GM18873 (cell line): Measurements from ENCODE around the gene INO80D.
"Not testable (repeated sequence)": the region's sequence is repeated elsewhere in the genome, so short reads cannot be mapped to it uniquely, and the experiment has no call there.

Source experiments
- ATAC-seq: cut with Tn5 transposase; IDR thresholded peaks from one replicate; pipeline ENCODE4 v1.9.1; 2021; ENCODE audit warnings: mild to moderate bottlenecking, moderate library complexity, moderate number of reproducible peaks; ENCODE audit not compliant: unreplicated experiment, low FRiP score

Gene INO80D

DNA sequence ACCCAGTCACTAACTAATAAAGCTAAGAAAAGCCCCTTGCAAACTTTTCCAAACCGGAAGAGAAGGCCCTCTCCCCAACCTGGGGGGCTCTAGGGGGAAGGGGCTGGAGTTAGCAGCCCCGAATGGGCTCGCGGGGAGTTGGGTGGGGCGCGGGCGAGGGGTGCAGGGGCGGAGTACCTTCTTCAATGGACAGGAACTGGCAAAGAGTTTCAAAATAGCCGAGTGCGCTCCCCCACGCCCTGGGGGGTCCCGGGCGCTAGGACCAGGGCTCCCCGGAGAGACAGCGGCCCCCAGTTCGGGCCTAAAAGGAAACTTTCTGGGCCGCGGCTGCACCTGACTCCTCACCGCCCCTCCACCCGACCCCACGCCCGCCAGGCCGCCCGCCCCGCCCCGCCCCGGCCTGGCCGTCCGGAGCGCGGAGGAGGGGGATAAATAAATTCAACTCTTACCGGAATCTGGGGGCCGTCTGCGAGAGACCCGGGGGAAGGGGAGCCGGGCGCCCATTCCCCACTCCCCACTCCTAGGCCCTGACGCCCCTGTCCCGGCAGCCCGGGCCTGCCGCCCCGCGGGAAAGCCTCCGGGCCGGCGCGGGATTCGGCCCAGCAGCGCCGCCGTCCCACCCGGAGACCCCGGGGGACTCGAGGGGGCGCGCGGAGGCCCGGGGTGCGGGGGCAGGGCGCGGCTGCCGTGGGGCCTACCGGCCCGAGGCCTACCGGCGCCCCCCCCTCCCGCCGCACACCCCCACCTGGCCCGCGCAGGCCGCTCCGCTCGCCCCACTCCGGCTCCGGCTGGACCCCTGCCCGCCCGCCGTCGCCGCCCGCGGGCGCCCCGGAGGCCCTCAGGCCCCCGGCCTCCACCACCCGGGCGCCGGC is 868 bp downstream of the INO80D start:
- ATAC-seq: peak; percentile 14

DNA sequence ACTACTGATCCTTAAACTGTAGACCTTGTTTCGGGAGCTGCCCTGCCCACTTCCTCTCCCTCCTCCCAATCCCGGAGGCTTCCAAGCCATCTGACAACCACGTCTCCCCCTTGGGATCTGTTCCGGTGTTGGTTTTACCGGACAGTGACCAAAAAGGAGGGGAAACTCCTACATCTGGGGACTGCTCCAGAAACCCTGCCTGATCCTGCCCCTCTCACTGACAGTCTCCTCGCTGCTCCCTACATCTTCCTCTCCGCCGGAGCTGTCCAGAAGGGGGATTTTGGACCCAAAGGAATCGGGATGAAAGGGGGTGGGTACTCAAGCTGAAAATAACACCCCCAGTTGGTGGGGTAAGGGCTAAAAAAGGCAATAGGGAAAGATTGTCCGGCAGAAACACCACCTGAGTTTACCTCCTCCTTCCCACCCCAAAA is 1.5 kb downstream of the INO80D start:
- ATAC-seq: no peak

DNA sequence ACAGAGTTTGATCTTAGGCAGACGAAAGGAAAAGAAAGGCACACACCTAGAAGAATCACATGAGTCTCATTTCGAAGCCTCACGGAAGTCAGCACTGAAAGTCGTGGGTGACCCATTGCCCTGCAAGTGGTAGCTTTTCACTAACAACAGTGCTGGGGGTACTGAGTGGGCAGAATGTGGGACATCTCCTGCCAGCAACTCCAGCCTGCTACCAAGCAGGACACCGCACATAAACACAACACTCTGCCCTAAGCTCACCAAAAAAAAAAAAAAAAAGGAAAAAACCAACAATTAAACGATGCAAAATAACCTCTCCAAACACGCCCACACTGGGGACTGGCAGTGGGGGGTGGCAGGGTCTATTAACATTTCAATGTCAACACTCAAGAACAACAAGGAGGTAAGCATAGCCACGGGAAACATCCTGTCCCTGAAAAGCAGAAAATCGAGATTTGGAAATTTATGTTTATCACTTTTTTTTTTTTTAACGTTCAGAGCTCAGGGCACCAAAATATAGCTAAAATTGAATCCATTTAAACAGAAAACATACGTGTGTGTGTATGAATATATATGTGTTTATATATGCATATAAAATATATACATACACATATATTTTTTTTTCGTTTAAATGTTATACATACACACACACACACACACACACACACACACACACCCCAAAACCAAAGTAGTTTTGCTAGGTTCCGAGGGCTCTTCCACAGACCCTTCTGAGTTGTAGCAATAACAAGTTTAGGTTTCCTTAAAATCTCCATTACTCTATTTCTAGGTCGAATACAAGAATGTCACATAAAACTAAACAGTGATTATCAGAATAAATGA is 2.2 kb downstream of the INO80D start:
- ATAC-seq: peak; percentile 38

DNA sequence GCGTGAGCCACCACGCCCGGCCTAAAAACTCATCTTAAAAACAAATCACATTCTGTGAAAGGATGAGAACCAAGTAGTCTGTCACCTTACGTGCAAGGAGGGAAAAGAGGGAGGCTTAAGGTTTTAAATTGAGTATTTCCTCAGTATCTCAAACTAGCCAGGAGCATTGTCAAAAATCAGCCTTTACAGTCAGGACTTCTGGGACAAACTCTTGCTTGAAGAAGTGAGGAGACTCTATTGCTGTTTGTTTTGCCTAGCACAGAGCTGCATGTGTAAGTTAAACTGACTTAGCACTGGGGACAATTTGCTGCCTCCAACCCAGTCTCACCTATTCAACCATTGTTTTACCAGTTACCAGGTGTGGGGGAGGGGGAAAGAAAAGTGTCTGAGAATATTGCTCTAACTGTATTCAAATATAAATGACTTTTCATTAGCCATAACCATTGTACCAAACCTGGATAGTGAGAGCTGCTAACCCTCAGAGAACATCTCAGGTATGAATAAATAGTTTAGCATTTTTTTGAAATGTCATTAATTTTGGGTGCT is 3.6 kb downstream of the INO80D start:
- no peak for ATAC-seq

DNA sequence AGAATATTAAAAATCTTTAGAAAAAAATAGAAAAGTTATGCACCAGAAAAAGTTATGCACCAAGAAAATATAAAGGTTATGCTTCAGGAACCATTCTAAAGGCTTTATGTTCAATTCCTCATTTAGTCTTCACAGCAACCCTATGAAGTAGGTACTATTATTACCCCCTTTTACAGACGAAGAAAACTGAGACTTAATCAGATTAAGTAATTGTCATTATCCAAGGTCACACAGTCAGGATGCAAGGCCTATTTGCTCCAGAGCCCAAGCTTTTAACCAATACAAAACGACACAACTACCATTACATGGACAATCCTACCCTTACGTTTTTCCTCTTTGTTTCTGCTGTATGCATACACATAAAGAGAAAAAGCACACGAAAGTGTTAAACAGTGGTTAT is 5.0 kb downstream of the INO80D start:
- no peak for ATAC-seq

DNA sequence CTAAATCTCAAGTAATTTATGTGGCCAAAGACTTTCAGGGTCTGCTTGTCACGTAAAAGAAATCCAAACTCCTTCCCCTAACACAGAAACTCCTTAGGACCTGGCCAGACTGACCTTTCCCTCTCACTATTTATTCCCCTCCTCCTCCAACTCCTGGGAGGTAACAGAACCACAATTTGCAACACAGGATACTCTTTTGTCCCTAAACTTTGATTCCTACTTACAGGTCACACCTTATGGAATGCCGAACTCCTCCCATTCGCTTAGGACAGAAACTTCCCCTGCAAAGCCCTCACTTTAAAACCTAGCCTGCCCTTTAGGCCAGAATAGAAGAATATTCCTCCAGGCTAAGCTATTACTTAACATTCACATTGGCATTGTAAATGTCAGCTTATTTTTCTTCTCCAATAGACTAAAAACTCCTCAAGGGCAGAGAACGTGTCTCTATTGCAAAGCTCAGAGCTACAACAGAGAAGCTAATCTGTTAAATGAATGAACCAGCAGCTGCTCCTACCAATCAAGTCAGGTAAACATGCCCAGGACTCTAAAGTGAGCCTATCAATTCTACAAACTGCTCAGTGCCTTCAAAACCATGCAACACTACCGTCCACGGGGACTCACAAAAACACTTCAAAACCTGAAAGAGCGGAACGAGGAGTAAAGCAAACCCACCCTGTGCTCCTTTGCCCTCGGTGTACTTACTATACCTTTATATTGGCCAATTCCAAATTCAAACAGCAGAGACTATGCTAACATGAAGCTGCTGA is 6.1 kb downstream of the INO80D start:
- no peak for ATAC-seq

DNA sequence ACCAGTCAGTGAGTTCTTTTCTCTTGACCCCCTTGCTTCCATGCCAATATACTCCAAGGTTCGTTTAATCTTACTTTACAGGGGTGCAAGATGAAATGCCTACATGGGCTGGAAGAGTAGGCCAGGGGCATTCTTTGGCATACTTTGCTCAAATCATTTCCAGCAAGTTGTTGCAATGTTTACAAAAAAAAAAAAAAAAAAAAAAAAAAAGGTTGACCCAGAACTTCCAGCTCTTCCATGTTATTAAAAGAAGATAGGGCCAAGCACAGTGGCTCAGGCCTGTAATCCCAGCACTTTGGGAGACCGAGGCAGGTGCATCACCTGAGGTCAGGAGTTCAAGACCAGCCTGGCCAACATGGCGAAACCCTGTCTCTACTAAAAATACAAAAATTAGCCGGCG is 8.1 kb downstream of the INO80D start:
- not testable (repeated sequence) for ATAC-seq

DNA sequence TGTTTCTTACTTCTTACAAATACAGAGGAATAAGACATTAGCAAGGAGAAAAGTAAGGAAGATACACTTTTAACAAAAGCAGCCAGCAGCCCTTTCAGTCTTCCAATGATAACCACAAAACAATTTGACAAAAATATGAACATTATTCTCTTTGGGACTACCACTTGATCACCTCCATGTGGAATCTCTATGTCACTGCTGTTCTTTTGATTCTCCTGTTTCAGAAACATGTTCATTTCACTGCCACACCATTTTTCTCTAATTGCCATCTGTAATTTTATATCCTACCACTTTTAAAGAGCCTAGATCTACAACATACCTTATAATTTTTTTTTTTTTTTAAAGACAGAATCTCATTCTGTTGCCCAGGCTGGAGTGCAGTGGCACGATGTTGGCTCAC is 10.9 kb downstream of the INO80D start:
- ATAC-seq: no peak

DNA sequence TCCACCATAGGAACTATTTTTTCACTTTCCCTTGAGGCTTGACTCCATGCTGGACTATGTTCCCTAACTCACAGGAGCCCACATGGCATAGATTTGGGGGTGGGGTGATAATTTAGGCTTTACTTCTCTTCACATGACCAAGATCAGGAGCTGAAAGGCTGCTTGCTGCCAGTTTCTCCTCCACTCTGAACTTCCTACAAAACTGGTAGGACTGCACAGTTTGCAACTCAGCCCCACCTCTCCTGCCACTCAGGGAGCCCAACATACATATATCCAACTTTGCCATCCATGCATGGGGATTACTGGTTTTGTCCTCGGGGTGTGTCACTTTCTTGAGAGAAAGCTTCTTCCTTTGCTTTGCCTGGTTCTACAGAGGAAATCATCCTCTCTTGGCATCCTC is 14.2 kb downstream of the INO80D start:
- ATAC-seq: no peak

DNA sequence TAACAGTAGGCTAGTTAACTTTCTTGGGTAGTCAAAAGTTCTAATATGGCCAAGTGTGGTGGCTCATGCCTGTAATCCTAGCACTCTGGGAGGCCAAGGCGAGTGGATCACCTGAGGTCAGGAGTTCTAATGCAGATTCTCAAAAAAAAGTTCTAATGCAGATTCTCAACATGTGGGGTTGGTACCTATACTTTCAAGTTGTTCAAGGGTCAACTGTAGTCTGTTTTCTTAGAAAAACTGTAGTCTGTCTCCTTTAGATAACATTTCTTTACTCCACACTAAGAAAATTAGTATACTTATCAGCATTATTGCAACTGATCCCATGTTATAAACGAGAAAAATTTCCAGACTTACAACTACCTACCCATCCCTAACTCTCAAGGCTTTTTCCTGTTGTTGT is 16.6 kb downstream of the INO80D start:
- no peak for ATAC-seq

DNA sequence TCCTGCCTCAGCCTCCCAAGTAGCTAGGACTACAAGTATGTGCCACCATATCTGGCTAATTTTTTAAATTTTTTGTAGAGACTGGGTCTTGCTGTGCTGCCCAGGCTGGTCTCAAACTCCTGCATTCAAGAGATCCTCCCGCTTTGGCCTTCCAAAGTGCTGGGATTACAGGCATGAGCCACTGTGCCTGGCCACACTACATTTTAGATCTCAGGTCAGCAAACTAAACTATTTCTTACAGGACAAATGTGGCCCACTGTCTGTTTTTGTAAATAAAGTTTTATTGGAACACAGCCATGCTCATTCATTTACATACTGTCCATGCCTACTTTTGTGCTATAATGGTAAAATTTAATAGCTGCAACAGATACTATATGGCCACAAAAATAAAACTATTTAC is 17.8 kb downstream of the INO80D start:
- ATAC-seq: no peak

DNA sequence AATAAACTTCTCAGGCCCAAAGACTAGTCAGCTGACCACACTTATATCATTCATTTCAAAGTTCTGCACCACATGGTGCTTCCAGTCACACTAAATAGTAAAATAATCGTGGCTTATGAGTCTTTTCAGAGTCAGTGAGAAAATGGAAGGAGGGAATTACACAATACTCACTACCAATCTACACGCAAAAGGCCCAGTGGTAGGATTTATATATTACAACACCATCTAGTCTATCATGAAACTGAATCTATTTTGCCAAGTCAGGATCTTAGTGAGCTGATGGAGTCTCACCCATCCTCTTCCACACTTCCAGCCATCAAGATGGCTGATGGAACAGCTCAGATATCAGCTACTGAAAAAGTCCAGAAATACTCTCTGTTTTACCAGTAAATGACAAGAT is 21.9 kb downstream of the INO80D start:
- ATAC-seq: no peak

DNA sequence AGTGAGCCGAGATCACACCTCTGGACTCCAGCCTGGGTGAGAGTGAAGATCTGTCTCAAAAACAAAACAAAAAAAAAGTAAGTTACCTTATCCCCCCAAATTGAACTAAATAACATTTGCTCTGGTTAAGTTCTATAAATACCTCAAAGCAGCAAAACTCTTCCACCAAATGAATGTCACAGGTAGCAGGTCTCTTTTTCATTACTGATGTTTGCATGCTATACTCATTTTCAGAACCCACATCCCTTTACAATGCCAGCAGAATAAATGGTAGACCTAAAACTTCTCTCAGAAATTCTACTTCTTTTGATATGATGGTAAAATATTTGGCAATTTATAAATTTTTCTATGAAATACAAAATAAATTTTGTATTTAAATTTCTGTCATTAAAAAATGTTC is 22.3 kb downstream of the INO80D start:
- ATAC-seq: no peak

DNA sequence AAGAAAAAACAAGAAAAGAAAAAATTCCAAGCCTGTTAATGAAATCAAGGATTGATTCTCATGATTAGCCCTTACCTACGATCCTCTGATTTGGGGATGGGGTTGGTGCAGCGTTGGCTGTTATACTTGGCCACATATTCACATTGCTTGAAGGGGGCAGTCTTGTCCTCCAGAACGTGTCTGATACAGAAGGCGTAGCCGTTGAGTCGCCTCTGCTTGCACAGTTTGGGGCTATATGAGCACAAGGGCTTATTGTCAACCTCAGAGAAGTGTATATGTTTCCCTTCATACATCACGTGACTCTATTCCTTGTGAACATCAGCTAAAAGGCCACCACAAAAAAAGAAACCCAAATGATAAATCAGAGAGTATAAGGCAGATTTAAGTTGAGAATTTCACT is 23.2 kb downstream of the INO80D start:
- ATAC-seq: no peak

DNA sequence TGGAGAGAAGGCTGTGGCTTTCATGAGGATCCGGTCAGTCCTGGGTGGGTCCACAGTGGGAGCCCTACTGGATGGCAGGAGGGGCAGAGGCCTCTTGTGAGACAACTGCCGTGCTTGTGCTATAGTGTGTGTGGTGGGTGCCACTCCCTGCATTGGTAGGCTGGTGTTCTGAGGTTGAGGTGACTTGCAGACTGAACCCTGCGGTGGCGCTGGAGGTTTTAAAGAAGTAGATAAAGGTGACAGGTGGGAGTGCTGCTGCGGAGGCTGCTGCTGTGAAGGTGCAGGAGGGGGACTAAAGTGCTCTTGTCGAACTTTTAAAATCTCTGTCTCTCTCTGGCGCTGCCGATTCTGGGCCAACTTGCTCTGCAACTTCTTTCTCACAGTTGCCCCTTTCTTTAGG is 29.7 kb downstream of the INO80D start:
- ATAC-seq: no peak

DNA sequence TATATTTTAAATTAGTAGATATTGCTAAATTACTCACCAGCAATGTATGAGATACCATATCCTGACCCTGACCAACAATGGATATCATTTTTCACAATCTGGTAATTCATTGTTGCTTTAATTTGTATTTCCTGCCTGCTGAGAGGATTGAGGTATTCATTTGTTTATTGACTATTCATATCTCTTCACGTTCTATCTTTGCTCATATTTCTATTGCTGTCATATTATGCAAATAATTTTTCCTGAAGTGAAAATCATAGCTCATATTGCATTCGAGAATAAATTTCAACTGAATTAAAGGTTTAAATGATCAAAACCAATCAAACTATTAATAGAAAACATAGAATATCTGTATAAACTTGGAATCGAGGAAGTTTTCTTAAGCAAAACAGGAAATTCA is 31.0 kb downstream of the INO80D start:
- ATAC-seq: no peak

DNA sequence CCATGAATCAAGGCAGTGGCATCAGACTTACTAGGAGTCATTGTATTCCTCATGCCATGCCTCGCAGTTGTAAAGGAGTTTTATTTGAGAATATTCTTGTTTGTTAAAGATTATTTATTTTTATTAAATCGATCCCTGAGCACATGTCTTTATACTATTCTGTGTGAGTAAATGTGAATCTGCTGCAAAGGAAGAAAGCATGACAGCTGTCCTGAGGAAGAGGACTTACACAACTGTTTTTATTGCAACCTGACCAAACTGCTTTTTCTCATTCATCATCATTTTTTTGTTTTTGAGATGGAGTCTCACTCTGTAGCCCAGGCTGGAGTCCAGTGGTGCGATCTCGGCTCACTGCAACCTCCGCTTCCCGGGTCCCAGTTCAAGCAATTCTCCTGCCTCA is 34.1 kb downstream of the INO80D start:
- no peak for ATAC-seq

DNA sequence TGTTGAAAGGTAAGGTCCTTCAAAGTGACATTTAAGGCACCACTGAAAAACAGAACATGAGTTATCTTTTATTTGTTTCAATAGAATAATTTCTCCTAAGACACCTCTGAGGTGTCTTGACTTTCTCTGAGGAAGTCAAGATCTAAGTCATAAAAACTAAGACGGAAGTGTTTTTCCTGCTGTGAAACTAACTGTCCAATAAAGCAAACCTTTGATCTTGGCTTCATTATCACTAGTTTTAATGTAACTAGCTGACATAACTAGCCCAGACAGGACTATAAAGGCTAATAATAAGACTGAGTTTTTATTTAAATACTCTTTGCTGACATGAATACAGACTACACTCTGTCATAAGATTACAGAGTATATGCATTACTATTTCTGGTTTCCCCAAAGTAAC is 36.6 kb downstream of the INO80D start:
- ATAC-seq: no peak

DNA sequence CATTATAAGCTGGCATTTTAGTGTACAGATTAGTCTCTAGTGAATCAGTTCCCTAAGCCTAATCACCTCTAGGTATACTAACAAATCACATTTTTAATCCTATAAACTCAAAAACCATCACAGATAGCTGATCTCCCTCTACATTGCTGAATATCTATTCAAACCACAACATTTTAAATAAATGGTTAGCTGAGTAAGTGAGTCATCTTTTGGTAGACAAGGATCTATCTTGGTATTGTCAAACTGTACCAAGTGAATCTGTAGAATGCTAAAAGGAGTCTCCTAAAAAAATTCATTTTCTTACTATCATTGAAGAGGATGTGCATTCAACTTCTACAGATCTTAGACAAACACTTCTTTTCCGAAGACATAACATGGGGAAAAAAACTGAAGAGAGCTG is 40.7 kb downstream of the INO80D start:
- ATAC-seq: no peak

DNA sequence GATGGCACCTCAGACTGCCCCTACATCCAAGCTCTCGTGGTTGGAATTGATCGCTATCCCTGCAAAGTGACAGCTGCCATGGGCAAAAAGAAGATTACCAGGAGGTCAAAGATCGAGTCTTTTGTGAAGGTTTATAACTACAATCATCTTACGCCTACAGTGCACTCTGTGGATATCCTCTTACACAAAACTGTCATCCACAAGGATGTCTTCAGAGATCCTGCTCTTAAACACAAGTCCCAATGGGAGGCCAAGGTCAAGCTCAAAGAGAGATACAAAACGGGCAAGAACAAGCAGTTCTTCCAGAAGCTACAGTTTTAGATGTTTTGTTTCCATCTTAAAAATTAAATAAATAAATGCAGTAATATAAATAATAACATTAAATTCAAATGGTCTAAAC is 45.4 kb downstream of the INO80D start:
- no peak for ATAC-seq

DNA sequence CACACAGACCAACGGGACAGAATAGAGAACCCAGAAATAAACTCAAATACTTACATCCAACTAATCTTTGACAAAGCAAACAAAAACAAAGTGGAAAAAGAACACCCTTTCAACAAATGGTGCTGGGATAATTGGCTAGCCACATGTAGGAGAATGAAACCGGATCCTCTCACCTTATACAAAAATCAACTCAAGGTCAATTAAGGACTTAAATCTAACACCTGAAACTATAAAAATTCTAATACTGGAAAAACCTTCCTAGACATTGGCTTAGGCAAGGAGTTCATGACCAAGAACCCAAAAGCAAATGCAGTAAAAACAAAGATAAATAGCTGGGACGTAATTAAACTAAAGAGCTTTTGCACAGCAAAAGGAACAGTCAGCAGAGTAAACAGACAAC is 50.6 kb downstream of the INO80D start:
- not testable (repeated sequence) for ATAC-seq
